ENCODE measurements around the gene PPP1R36.

PPP1R36 gene, protein sequence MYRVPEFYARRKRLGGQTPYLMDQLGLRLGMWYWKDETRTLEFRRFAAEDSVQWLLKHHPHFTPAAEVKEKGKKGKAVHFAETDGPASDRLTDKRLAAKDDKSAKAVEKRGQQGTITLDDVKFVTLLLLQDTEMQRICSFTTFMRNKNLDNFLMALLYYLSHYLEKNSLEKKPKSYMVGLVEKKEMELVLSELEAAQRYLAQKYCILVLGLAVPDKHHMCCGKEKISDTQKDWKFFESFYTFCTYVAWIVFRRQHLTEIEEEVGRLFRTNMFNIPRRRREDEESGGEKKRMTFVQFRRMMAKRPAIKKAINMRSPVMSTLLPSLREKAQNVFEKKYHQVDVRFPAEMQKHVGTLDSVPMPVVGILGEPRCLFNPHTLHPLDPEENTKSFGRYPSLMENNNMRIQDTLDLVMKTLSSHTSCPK

DNA sequence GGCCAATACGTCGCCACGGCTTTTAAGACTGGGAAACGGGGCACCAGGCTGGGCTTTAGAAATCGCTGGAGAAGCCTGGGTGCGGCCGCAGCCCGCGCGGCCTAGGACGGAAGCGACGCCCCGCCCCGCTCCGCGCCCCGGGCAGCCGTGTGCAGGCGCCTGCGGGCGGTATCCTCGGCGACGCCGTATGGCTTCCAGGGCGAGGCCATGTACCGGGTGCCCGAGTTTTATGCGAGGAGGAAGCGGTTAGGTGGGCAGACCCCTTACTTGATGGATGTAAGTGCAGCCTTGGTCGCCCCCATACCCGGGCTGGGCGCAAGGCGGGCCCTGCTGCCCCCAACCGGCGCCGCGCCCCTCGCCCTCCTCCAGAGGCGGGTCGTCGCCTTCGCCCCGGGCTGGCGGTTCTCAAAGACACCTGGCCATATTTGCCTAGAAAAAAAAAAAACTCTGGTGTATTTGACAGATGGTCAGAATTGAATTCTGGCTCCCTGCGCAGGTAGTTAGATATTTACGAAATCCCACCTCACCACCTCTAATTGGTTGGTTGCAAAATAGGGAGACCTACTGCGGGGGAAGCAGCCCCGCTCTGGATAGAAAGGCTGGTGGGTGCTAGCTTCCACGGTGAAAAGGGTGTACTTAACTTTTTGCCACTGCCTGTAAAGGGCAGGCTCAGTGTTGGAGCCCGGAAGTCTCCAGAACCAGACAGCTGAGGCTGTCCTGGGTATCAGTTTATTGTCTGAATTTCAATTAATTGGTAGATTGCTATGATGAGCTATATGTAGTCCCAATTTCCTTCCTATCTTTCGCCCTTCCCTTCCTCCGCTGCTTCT lies at the start of gene PPP1R36:
Gene PPP1R36, plus strand, starts transcription at position 171 of the 830 bp plus-strand sequence. Its CDS starts 37 bp downstream, at position 208.
- no peak within 1 kb of the TSS; the same call in 1 of the 2 replicates for H3K4me3 ChIP-seq (ENCODE audit: low read length)
- no peak for TF ChIP-seq ZNF274 (IDR thresholded peaks at IDR 0.05; ENCODE audit: low read depth, low read length)

DNA sequence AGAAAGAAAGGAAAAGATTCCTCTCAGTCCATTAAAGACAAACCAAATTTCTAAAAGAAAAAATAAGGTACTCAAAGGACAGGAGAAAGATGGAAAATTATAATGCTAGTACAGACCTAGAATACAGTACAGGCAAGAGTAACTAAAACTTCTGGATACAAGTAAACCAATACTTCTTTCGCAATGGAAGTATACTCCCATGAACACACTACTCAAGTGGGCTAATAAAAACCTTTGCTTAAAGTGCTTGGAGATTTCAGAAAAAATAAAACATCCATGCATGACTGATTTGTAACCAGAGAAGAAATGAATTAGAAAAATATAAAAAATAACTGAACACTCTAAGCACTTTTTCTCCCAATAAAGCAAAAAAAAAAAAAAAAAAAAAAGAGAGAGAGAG lies 49.7 kb upstream of the PPP1R36 start:
- no peak overlapping the region for H3K4me3 ChIP-seq (ENCODE audit: low read length)
- no peak for TF ChIP-seq ZNF274 (IDR thresholded peaks at IDR 0.05; ENCODE audit: low read depth, low read length)

DNA sequence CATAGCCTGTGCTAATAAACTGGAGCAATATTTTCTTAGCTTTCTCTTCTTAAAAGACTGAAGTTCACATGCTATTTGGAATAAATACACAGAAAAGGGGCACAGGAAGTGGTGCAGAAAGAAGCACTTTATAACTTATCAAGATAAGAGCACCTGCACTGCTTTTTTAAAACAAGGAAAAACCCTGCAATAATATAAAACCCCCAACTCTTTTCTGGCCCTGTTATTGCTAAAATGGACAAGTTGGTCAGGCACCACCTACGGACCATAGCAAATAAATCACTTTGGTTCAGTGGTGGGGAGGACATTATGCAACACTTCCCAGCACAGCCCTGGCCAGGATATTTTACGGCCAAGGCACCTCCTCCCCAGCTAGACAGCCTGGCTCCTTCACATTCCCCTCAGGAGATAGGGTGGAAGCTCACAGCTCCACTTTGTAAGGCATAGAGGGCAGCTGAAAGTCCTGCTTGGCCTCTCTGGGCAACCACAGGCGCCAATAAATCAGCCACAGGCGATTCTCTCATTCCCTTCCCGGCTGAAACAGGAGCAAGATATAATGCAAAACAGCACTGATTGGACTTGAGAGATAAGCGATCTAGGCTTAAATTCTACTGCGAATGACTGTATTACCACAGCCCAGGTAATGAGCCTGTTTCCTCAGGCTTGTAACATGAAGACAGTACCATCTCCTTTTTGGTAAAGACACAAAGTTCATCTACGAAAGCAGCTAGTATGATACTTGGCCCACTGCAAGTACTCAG lies 48.2 kb upstream of the PPP1R36 start:
- H3K4me3 ChIP-seq (ENCODE audit: low read length), result peak overlapping the region; percentile 93
- TF ChIP-seq ZNF274 (IDR thresholded peaks at IDR 0.05; ENCODE audit: low read depth, low read length), result no peak

DNA sequence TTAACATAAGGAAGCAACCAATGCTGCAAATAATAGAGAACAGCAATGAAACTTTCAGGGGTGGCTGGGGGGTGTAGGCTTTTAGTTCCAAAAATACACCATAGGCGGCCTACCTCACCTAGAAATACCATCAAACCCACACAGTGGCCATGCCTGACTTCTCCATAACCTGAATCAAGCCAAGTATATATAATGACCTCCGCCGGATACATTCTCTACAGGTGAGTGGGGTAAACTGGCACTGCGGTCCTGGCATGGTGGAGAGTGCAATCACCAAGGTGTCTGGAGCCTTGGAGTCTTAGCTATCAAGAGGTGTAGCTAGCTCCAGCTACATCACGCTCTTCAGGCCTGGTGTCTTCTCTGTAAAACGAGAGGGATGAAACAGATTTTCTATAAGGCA lies 47.3 kb upstream of the PPP1R36 start:
- peak overlapping the region; percentile 93 for H3K4me3 ChIP-seq (ENCODE audit: low read length)
- no peak for TF ChIP-seq ZNF274 (IDR thresholded peaks at IDR 0.05; ENCODE audit: low read depth, low read length)

DNA sequence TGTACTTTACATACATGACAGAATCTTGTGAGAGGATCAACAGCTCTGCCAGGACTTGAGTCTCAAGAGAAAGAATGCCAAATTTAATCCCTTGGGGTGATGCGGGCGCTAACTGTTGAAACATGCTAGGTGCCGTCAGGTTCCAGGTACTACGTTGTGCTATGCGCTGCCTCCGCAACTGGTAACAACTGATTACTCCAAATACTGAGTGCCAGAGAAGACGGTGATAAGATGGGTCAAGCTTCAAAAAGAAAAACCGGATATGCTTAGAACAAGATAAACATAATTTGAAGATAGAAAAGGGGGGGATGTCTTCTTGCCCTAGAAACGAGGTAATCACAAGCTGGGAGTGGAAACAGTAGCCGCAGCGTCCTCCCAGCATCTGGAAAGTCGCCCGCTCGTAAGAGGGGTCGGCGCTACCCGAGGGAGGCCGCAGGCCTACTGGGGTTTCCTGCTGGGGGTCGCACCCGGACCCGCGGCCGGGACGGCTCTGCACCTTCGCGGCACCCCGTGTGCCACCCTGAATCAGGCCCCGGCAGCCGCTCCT lies 46.8 kb upstream of the PPP1R36 start:
- H3K4me3 ChIP-seq (ENCODE audit: low read length), result peak overlapping the region; percentile 93
- TF ChIP-seq ZNF274 (IDR thresholded peaks at IDR 0.05; ENCODE audit: low read depth, low read length), result no peak

DNA sequence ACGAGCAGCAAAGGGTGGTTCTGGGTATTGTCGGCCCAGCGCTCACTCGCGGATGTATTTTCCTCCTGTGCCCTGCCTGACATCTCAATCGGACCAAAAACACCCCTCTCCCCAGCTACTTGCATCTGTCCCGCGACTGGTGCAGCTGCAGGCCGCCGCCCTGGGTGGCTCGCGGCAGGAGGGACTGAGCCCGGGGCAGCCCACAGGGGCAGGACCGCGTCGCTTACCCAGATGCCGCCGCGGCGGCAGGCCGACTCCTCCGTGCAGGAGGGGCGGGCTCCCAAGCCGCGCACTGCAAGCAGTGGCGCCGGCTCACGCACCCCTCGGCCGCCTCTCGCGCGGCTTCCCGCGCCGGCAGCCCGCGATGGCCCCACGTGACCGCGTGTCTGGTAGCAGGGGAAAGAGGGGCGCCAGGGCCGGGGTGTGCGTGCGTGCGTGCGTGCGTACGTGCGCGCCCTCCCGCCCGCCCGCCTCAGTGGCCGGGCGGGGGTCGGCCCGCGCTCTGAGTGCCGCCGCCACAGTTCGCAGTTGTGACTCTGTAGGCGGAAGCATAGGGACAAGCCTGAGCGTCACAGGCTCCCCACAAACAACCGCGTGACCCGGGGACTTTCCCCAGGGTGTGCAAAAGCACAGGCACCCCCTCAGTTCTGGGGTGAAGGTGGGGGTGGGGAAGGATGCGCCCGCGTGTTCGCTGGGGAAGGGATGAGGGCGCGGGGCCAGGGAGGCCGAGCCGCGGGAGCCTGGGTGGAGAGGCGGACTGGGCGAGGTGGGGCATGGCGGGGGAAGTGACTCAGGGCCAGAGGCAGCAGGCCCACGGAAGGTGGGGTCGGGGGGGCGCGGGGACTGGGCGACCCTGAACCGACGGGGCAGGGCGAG lies 46.1 kb upstream of the PPP1R36 start, which contains the start of gene ZBTB25:
Gene ZBTB25, minus strand, starts transcription at position 405 of the 876 bp plus-strand sequence. CDS start 13,305 bp downstream, outside the sequence.
- H3K4me3 ChIP-seq (ENCODE audit: low read length), result peak within 1 kb of the TSS; percentile 93
- no peak for TF ChIP-seq ZNF274 (IDR thresholded peaks at IDR 0.05; ENCODE audit: low read depth, low read length)

DNA sequence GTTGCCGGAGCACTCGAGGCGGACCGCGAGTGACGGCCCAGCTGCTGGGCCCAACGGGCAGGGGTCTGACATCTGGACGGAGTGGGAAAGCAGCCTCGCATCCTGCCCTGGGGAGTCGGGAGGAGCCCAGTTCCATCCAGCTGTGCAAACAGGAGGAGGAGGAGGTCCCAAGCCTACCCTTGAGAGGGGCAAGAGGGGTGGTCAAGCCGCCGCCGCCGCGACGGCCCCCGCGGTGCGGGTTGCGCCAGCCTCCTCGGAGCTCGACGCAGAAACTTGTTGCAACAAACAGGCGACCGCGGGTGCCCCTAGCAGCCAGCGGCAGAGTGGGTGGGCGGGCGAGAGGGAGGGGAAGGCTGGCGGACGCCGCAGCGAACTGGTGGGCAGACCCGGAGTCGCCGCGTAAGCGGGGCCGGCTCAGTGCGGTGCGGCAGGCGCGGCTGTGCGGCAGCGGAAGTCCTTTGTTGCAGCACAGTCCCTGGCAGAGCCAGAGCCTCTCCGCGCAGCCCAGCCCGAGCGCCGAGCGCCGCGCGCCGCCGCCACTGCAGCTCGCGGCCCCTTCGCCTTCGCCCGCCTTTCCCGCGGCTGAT lies 45.4 kb upstream of the PPP1R36 start, which contains the start of gene ZBTB1:
Gene ZBTB1, plus strand, starts transcription at position 461 of the 587 bp plus-strand sequence. CDS start 16,735 bp downstream, outside the sequence.
- H3K4me3 ChIP-seq (ENCODE audit: low read length), result peak within 1 kb of the TSS; percentile 93

DNA sequence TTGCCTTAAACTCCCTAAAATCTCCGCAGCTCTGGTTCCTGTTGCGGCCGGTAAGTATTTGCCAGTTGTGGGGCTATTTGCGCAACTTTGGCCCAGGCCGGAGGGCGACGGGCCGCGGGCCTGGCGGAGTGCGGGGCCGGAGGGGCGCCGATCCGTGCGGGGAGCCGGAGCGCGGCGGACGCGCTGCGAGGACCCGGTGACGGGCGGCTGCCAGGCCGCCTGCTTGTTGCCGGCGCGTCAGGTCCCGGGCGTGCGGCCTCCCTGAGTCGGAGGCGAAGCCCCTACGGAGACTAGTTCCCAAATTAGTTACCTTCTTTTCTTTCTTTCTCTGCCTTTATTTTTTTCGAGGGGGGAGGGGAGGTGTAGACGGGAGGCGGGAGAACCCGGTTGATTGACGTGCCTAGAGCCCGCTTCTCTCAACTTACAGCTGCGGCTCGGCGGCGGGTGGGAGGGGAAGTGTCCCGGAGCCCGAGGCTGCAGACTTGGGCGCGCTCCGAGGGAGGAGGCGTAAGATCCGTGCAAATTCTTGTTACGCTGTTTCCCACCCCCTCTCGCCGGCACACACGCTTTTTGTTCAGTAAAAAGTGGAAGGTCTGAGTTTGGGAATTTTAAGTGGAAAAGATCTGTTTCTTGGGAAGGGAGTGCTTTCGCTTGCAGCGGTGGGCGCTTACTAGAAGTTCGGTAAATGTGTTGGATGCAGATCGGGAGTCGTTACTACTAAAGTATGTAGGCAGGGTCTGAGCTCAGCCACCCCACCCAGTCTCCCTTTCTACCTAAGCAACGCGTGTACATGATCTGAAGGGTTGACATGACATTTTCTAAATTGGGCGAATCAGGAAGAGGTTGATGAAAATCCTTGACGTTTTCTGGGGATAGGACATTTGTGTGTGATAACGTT lies 44.6 kb upstream of the PPP1R36 start:
- H3K4me3 ChIP-seq (ENCODE audit: low read length), result peak overlapping the region; percentile 93
- TF ChIP-seq ZNF274 (IDR thresholded peaks at IDR 0.05; ENCODE audit: low read depth, low read length), result no peak

More for the DNA sequence above, 45.4 kb upstream of the PPP1R36 start, which contains the start of gene ZBTB1:
- no peak for TF ChIP-seq ZNF274 (IDR thresholded peaks at IDR 0.05; ENCODE audit: low read depth, low read length)

DNA sequence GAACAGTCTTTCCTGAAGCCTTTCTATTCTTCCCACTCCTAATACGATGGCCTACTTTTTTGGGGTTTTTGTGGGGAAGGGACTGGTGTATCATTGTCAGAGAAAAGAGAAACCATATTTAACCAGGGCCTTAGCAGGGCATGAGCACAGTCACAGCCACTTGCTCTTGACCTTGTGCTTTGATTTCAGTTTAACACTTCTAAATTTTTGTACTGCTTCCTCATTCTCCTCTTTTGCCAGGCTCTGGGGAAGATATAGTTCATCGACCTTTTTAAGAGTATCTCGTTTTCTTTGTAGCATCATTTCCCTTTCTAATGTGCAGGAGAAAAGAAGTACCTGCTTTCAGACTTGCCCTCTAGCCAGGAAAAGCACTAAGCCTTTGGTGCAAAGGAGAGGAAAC lies 43.0 kb upstream of the PPP1R36 start:
- H3K4me3 ChIP-seq (ENCODE audit: low read length), result peak overlapping the region; percentile 93
- no peak for TF ChIP-seq ZNF274 (IDR thresholded peaks at IDR 0.05; ENCODE audit: low read depth, low read length)

DNA sequence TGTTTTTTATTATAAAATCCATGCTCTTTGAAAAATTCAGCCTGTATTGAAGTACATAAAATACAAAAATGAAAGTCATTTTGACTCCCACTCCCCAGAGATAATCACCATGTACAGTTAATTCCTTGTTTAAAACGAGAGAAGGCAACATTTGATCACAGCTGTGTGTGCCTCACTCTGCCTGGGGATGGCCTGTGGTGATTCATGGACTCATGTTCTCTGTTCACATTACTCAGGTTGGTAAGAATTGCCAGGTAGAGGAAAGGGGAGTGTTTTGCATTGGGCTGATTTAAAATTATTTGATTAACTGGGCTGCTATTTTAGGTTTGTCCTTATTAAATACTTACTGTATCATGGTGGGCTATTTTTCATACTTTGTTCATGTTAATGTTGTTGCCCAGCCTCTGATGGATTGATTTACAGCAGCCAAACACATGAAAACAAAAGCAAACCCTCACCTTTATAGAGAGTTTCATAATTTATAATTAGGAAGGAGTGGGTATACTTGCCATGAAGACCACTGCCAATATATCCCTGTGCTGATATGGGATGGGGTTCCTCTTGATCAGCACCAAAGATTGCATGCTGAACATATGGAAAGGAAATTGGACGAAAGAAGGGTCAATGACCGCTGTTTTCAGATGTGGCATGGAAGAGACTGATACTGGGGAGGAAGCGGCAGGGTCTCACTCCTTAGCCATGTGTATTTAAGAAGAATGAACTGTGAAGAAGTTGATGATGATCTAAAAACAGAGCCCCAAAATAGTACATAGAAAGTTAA lies 42.2 kb upstream of the PPP1R36 start:
- no peak for TF ChIP-seq ZNF274 (IDR thresholded peaks at IDR 0.05; ENCODE audit: low read depth, low read length)
- H3K4me3 ChIP-seq (ENCODE audit: low read length), result peak overlapping the region; percentile 57

All from GM08714 (cell line).